HG03571 (cell line): ENCODE measurements around the gene CCL27.

Source experiments
- ATAC-seq: cut with Tn5 transposase; IDR thresholded peaks from one replicate; pipeline ENCODE4 v1.9.1; 2021; ENCODE audit not compliant: unreplicated experiment

CCL27 gene

DNA sequence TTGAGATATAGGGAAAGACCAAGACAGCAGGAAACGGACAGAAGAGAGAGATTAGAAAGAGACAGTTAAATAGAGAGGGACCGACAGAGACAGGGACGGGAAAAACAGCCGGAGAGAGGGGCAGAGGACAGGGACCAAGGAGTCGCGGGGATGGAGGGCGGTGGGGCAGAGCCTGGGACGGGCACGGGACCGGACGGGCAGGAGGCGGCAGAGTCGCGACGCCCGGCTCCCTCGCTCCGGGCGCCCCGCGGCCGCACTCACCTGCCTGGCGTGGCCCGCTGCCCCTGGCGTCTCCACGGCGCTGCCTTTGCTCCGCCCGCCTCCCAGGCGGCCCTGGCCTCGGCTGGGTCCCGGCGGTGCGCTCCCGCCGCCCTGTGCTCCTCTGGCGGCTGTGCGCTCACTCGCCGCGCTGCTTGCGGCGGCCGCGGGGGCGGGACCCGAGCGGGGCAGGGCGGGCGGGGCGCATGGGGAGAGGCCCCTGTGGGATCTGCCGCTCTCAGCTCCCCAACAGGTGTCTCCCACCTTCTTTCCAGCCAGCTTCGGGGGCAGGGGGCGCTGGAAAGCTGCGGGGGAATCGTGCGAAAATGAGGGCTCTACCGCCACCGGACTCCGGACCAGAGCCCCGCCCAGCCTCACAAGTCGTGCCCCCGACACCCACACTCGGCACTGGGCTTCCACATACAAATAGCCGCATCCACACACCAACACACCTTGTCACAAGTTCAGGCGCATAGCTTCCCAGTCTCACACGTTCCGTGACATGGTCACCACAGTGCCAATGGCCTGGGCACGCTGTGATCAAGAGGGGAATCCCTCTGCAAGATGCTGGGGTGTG, 33.6 kb downstream of the CCL27 start, which contains the start of gene ARID3C:
Gene ARID3C, minus strand, starts transcription at position 411 of the 835 bp plus-strand sequence. CDS start 1,052 bp downstream, outside the sequence.
- no peak for ATAC-seq

DNA sequence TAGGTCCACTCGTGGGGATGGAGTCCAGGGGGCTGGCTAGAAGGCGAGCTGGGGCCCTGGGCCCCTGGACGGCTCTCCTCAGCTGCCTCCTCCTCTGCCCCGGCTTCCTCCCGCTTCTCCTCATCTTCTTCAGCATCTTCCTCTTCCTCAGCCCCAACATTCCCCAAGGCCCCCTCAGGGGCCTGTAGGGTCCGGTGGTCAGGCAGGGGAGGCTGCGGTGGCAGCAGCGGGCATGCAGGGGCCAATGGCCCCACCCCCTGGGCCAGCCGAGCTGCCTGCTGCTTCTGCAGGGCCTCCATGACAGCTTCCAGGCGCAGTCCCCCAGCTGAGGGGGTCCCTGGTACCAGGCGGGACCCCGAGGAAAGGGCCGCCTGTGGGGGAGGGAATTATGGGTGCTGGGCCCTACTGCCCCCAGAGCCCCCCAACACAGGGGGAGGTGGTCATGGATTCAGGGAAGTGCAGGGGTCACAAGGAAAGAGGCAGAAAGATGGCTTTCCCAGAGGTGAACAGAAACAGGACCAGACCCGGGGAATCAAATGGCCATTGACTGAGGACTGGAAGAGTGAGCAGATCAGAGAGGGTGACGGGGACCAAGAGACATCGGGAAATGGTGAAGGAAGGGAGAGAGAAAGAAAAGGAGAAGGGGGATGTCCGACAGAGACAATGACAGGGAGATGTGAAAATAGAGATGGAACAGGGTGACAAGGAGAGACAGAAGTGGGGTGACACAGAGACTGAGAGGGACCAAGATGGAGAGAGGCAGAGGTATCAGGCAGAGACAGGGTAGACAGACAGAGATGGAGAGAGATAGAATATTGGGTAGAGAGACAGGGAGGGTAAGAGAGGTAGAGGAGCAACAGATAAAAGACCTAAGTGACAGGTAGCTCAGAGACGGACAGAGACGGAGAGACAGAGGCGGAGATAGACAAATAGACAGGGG, 34.5 kb downstream of the CCL27 start:
- ATAC-seq, result no peak

DNA sequence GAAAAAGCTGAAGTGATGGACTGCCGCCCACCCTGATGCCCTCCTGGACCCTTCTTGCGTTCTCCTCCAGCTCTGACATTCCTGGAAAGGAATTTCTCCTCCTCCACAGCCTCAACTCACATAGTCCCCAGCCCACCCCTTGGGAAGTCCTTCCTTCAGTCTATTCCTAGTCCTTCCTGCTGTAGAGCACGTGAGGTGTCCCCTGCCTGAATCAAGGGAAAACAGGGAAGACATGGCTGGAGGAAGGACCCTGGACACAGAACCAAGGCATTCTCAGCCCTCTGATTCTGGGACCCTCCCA, 37.3 kb downstream of the CCL27 start:
- ATAC-seq, result no peak

DNA sequence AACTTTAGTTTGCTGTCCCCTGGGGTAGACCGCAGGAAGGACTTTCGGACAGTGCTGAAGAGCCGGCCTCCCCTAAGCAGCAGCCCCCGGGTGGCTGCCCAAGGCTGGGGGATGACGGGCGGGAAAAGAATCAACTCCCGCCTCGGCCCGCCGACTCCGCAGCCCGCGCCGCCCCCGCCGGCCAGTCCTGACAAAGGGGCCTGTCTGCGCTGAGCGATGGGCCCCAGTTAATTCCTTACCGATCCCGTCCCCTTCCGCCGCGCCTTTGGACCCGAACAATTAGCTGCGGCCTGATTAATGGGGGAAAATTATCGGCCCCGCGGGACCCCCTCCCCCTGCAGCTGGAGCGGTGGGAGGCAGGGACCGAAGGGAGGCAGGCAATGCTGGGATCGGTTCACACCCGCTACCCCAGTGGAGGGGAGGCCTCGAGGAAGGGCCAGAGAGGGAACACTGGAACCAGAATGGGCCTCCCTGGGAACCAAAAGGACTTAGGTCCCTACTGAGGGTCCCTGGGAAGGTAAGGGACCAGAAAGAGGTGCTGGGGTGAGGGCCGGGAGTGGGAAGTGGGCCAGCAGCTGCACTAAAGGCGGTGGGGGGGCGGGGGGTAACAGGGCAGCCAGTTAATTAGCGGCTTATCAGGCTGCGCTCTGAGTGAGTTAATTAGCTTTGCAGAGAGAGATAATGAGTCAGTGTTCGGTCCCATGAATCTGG, 37.8 kb downstream of the CCL27 start:
- no peak for ATAC-seq

DNA sequence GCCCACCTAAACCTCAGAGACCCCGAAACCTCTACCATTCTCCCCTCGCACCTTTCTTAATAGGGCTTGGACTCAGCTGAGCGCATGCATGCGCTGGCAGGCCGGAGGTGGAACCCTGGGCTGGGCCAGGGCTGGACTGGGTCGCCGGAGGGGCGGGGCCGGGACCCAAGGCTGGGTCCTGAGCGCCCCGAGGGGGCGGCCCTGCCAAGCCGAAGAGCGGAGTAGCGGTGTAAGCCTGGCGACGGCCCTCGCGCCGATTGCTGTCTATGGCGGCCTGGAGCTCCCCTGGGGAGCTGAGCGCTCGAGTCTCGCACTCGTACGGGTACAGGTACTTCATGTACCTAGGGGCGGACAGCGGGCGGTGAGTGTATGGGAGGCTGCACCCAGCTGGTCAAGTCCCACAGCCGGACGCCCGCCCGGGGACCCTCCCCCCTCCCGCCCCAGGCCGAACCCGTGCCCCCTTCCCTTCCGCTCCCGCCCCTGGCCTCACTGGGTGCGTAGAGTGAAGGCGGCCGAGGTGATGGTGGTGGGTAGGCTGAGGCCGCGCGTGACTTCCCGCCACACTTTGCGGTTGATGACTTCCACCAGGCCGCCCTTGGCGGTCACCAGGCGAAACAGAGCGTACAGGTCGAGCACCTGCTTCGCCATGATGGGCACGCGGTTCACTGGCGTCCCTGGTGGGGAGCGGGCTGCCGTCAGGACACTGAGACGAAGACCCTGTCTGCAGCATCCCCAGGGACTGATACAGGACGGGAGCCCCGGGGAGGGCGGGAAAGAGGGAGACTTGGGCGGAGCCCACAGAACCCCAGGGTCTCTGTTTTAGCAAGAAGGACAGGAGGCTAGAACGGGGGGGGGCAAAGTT, 38.9 kb downstream of the CCL27 start:
- ATAC-seq, result no peak

DNA sequence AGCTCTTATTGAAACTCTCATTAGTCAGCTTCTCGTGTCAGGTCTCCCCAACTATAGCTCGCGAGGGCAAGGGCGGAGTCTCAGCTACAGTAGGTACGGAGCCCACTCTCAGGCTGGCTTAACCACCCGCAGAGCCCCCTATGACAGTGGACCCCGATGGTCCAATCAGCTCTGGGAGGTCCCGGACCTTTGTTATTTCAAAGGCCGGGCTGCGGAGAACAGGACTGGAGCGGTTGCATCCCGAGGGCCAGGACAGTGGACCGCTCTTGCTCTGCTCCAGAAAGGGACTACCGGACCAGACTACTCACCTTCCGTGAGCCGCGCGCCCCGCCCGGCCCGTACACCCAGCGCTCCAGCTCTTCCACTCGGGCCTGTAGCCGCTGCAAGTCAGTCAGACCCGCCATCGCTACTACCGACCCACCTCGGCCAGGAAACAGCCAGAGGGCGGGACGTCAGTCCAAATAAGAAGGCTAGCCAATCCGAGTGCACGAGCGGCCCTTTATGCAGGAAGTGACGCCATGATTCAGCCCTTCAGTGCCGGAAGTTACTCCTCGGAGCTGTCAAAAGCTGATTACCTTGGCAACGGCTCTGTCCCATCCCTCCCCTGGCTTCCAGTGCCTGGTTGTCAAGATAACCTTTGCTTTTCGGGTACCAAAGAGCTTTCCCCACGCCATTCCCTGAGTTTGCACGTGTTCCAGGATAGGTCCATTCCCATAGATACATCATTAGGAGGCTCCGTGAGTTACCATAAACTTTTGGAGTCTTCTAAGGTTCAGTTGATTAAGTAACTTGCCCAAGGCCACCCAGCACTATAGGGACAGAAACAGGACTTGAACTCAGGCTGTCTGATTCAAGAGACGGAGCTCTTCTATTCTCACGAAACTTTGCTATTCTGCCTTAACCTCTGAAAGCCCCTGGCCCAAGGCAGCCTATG, 42.1 kb downstream of the CCL27 start, which contains the start of gene DCTN3:
Gene DCTN3, minus strand, starts transcription at position 435 of the 934 bp plus-strand sequence. Its CDS starts 31 bp downstream, at position 404.
- peak; percentile 96 for ATAC-seq

DNA sequence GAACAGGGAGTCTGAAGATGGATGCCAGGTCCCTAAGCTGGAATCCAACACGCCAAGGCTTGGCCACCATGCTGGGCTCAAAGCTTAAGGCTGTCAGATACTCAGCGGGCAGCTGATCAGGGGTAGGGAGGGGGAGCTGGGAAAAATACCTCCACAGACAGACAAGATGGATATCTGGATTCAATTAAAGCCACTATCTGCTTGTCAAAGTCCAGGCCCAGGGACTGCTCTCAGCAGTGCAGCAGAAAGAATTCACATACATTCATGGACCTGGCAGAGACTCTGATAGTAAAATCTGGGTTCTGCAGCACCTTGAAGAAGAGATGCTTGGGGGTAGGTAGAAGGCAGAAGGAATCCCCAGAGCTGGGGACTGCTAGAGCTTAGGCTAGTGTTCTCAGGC, 47.3 kb downstream of the CCL27 start:
- no peak for ATAC-seq

DNA sequence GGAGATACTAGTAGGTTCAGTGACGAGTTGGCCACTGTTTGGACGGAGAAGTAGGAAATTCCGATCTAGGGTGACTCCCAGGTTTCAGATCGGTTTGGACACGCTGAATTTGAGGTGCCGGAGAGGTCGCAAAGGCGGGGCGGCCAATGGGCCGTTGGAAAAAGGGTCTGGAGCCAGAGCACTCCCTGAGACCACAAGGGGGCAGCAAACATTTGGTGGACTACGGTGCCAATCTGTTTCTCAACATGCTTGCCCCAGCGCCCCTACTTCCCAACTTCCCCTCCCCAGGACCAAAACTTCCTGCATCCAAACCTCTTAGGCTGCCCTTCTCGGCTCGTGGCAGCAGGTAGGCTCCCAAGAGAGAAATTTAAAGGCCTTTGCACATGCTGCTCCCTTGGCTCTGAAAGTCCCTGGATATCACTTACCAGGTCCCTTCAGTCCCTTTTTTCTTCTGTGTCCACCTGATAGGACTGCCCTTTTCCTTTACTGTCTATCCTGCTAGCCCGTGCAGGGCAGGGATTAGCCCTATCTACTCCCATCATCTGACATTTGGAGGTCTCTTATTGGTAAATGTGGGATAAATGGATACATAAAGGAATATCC, 49.6 kb downstream of the CCL27 start:
- no peak for ATAC-seq
